H9 (cell line): ENCODE data around the gene PC. TPM values are rescaled to one million over a fixed set of nuclear protein-coding genes. Genes with fewer than 3 reads are reported as not detected.
"Not testable (repeated sequence)": the region's sequence is repeated elsewhere in the genome, so short reads cannot be mapped to it uniquely, and the experiment has no call there.

Experiments used
- DNase-seq: peaks from one replicate; pipeline ENCODE4 v3.0.0-alpha.2; 2017
- H2AFZ ChIP-seq: one replicate; pipeline ENCODE4 v1.6.1; 2013; ENCODE audit warnings: mild to moderate bottlenecking, low read length, control low read depth, moderate library complexity
- H2AK5ac ChIP-seq: 2 replicates; pipeline ENCODE4 v1.6.1; 2013; ENCODE audit warnings: low read length, control low read depth, mixed read lengths; ENCODE audit not compliant: insufficient read length
- H2BK120ac ChIP-seq: one replicate; pipeline ENCODE4 v1.6.1; 2013; ENCODE audit warnings: low read depth, mild to moderate bottlenecking, low read length, control low read depth, inconsistent platforms; ENCODE audit not compliant: poor library complexity, severe bottlenecking
- H2BK12ac ChIP-seq: 2 replicates; pipeline ENCODE4 v1.6.1; 2013; ENCODE audit warnings: low read length, control low read depth, mixed read lengths, low read depth; ENCODE audit not compliant: insufficient read length
- H2BK15ac ChIP-seq: 2 replicates; pipeline ENCODE4 v1.6.1; 2013; ENCODE audit warnings: low read depth, low read length, control low read depth
- H2BK20ac ChIP-seq: one replicate; pipeline ENCODE4 v1.6.1; 2013; ENCODE audit warnings: low read depth, mild to moderate bottlenecking, low read length, control low read depth, inconsistent platforms; ENCODE audit not compliant: poor library complexity, severe bottlenecking
- H2BK5ac ChIP-seq: 2 replicates; pipeline ENCODE4 v1.6.1; 2013; ENCODE audit warnings: low read length, control low read depth, mixed read lengths; ENCODE audit not compliant: insufficient read length
- H3K14ac ChIP-seq: 2 replicates; pipeline ENCODE4 v1.6.1; 2013; ENCODE audit warnings: low read length, control low read depth; ENCODE audit not compliant: insufficient read depth
- H3K18ac ChIP-seq: 2 replicates; pipeline ENCODE4 v1.6.1; 2013; ENCODE audit warnings: low read depth, mild to moderate bottlenecking, mixed read lengths, low read length, control low read depth; ENCODE audit not compliant: insufficient read length
- H3K23ac ChIP-seq: 2 replicates; pipeline ENCODE4 v1.6.1; 2013; ENCODE audit warnings: low read length, control low read depth, mixed read lengths, low read depth; ENCODE audit not compliant: insufficient read length
- H3K23me2 ChIP-seq: 2 replicates; pipeline ENCODE4 v1.6.1; 2013; ENCODE audit warnings: low read depth, mild to moderate bottlenecking, mixed read lengths, low read length, control low read depth; ENCODE audit not compliant: insufficient read length, poor library complexity, severe bottlenecking
- H3K27ac ChIP-seq: 2 replicates; pipeline ENCODE4 v1.5.1; 2013; ENCODE audit warnings: low read length, control low read depth, mixed read lengths, low read depth; ENCODE audit not compliant: insufficient read length
- H3K27me3 ChIP-seq: 2 replicates; pipeline ENCODE4 v1.6.1; 2013; ENCODE audit warnings: low read length, control low read depth, inconsistent platforms; ENCODE audit not compliant: insufficient read depth
- H3K4ac ChIP-seq: 2 replicates; pipeline ENCODE4 v1.6.1; 2013; ENCODE audit warnings: low read depth, mild to moderate bottlenecking, control low read depth, inconsistent platforms, low read length, moderate library complexity
- H3K4me1 ChIP-seq: 2 replicates; pipeline ENCODE4 v1.6.1; 2013; ENCODE audit warnings: low read length, control low read depth, inconsistent platforms; ENCODE audit not compliant: insufficient read depth
- H3K4me2 ChIP-seq: 2 replicates; pipeline ENCODE4 v1.6.1; 2013; ENCODE audit warnings: low read length, control low read depth, mixed read lengths; ENCODE audit not compliant: insufficient read length, insufficient read depth
- H3K56ac ChIP-seq: 2 replicates; pipeline ENCODE4 v1.6.1; 2013; ENCODE audit warnings: low read depth, mild to moderate bottlenecking, mixed read lengths, low read length, control low read depth; ENCODE audit not compliant: insufficient read length
- H3K79me1 ChIP-seq: 2 replicates; pipeline ENCODE4 v1.6.1; 2013; ENCODE audit warnings: low read depth, mild to moderate bottlenecking, moderate library complexity, low read length, control low read depth, inconsistent platforms; ENCODE audit not compliant: insufficient read depth, poor library complexity, severe bottlenecking
- H3K79me2 ChIP-seq: 2 replicates; pipeline ENCODE4 v1.6.1; 2013; ENCODE audit warnings: low read length, control low read depth, inconsistent platforms; ENCODE audit not compliant: insufficient read depth
- H3K9ac ChIP-seq: 2 replicates; pipeline ENCODE4 v1.6.1; 2013; ENCODE audit warnings: low read length, control low read depth, mixed read lengths; ENCODE audit not compliant: insufficient read length; ENCODE audit errors: extremely low read depth
- H3K9me3 ChIP-seq: one replicate; pipeline ENCODE4 v1.6.1; 2013; ENCODE audit warnings: low read depth, low read length, inconsistent platforms; ENCODE audit not compliant: control insufficient read depth
- H3T11ph ChIP-seq: one replicate; pipeline ENCODE4 v1.6.1; 2013; ENCODE audit warnings: mild to moderate bottlenecking, low read length, control low read depth, inconsistent platforms
- H4K20me1 ChIP-seq: one replicate; pipeline ENCODE4 v1.6.1; 2013; ENCODE audit not compliant: control insufficient read depth, insufficient read length, insufficient read depth
- H4K5ac ChIP-seq: 2 replicates; pipeline ENCODE4 v1.6.1; 2013; ENCODE audit warnings: low read depth, mild to moderate bottlenecking, mixed read lengths, low read length, control low read depth; ENCODE audit not compliant: insufficient read length
- H4K8ac ChIP-seq: replicated peaks from 2 replicates; pipeline ENCODE4 v1.6.1; 2013; ENCODE audit warnings: low read length, control low read depth, mixed read lengths, low read depth; ENCODE audit not compliant: insufficient read length
- H4K91ac ChIP-seq: 2 replicates; pipeline ENCODE4 v1.6.1; 2013; ENCODE audit warnings: low read depth, mild to moderate bottlenecking, moderate library complexity, mixed read lengths, low read length, control low read depth; ENCODE audit not compliant: insufficient read length
- H3K27ac Mint-ChIP-seq, 3 experiments: 2 replicates in 2 of 3; 3 replicates in 1 of 3; pipeline ENCODE4 v1.8.0; 2020 to 2021; ENCODE audit warnings: mixed read lengths in 3 of 3, mild to moderate bottlenecking in 1 of 3, moderate library complexity in 1 of 3
- H3K27me3 Mint-ChIP-seq: 2 replicates; pipeline ENCODE4 v1.8.0; 2021; ENCODE audit warnings: low read depth, mild to moderate bottlenecking, moderate library complexity, mixed read lengths
- H3K36me3 Mint-ChIP-seq, 3 experiments: 2 replicates in 2 of 3; 3 replicates in 1 of 3; pipeline ENCODE4 v1.8.0; 2020 to 2021; ENCODE audit warnings: low read depth in 3 of 3, mixed read lengths in 3 of 3; ENCODE audit not compliant: insufficient read depth in 1 of 3
- H3K4me1 Mint-ChIP-seq, 2 experiments: 2 replicates each; pipeline ENCODE4 v1.8.0; 2020; ENCODE audit warnings: mixed read lengths in 2 of 2
- H3K4me3 Mint-ChIP-seq, 2 experiments: 2 replicates in 1 of 2; 3 replicates in 1 of 2; pipeline ENCODE4 v1.8.0; 2020 to 2021; ENCODE audit warnings: mild to moderate bottlenecking in 2 of 2, mixed read lengths in 2 of 2, moderate library complexity in 1 of 2
- H3K9me3 Mint-ChIP-seq, 2 experiments: 2 replicates in 1 of 2; 3 replicates in 1 of 2; pipeline ENCODE4 v1.8.0; 2020; ENCODE audit warnings: mild to moderate bottlenecking in 2 of 2, mixed read lengths in 2 of 2, moderate library complexity in 1 of 2
- CTCF ChIP-seq: fragments of 200-600 bp; sonication (generic); conservative IDR thresholded peaks from 3 replicates; pipeline ENCODE4 v1.8.0; 2021; ENCODE audit warnings: antibody characterized with exemption, mild to moderate bottlenecking
- WGBS: extraction: QIAGEN DNeasy Blood & Tissue Kit; methylation state at CpG from one replicate; pipeline ENCODE4 v1.1.7; 2013; ENCODE audit warnings: missing lambda C conversion rate, low lambda C conversion rate, mixed read lengths; ENCODE audit not compliant: insufficient read length; ENCODE audit errors: extremely low coverage; 5-methylcytosine and 5-hydroxymethylcytosine counted together
- total RNA-seq: library from RNA; stranded (reverse); gene quantifications from 2 replicates; pipeline ENCODE4 v1.2.1, GENCODE V29; 2021

PC gene
- total RNA-seq, 1 experiment from 2014 or later, result 32.6 TPM

- H2AK5ac ChIP-seq, result no peak overlapping the region
- H3K23ac ChIP-seq, result no peak overlapping the region
- H2AFZ ChIP-seq, result no peak overlapping the region
- Mint-ChIP-seq H3K27ac (peak overlapping the region in 1 of 3 experiments; percentile 11; a peak in 1 of 7 replicates), H3K4me1 (no peaks in the 10 kb centered on the region), H3K27me3 (no peaks in the 10 kb centered on the region), H3K9me3 (no peaks in the 10 kb centered on the region), H3K36me3 (peaks cover 2 to 34% (median 27%) of the 10 kb centered on the region in 3 experiments; a peak in 6 of 7 replicates), H3K4me3 (no peak overlapping the region)
- no peak overlapping the region for H3K4ac ChIP-seq
- no peak overlapping the region for H3K9ac ChIP-seq
- H2BK20ac ChIP-seq, result no peak overlapping the region
- H3K23me2 ChIP-seq, result no peaks in the 10 kb centered on the region
- WGBS, result no CpG with 5 or more reads among the region's 5 CpGs
- no peaks in the 10 kb centered on the region for H3K79me2 ChIP-seq
- no peak overlapping the region for H2BK15ac ChIP-seq
- no peak for TF ChIP-seq CTCF
- H3K56ac ChIP-seq, result no peak overlapping the region
- no peak overlapping the region for H4K8ac ChIP-seq
- no peak overlapping the region for H3K27ac ChIP-seq
- no peak for DNase-seq
- no peaks in the 10 kb centered on the region for H3K4me1 ChIP-seq
- no peaks in the 10 kb centered on the region for H3K79me1 ChIP-seq
- H2BK120ac ChIP-seq, result no peak overlapping the region
- no peak overlapping the region for H2BK5ac ChIP-seq
- H4K91ac ChIP-seq, result no peak overlapping the region
- H3T11ph ChIP-seq, result no peak overlapping the region
- no peaks in the 10 kb centered on the region for H3K9me3 ChIP-seq
- H3K18ac ChIP-seq, result no peak overlapping the region
- H3K27me3 ChIP-seq, result no peaks in the 10 kb centered on the region
- no peak overlapping the region for H3K4me2 ChIP-seq
- H2BK12ac ChIP-seq, result no peak overlapping the region
- H4K20me1 ChIP-seq, result no peaks in the 10 kb centered on the region
- no peak overlapping the region for H4K5ac ChIP-seq
- H3K14ac ChIP-seq, result no peak overlapping the region
These were observed 157.3 kb downstream of the PC start for GRCh38 chr11:66800720-66801428.

GRCh38 chr11:66799815-66800214 lies 158.4 kb downstream of the PC start:
- H2BK12ac ChIP-seq, H3K9ac ChIP-seq, H3K79me2 ChIP-seq, H3K4ac ChIP-seq, H3K27me3 ChIP-seq, H3K27ac ChIP-seq, H4K5ac ChIP-seq, H4K91ac ChIP-seq, H3K4me1 ChIP-seq, H3K14ac ChIP-seq, H3K4me1 Mint-ChIP-seq, H4K20me1 ChIP-seq, H3K9me3 Mint-ChIP-seq, H2BK5ac ChIP-seq, DNase-seq, H3K79me1 ChIP-seq, H3K23ac ChIP-seq, H3K4me2 ChIP-seq, H3K23me2 ChIP-seq, H3K27ac Mint-ChIP-seq, H3K9me3 ChIP-seq, H2BK120ac ChIP-seq, H3K18ac ChIP-seq, H2BK15ac ChIP-seq, H3K4me3 Mint-ChIP-seq, H3K56ac ChIP-seq, H3T11ph ChIP-seq, H2AFZ ChIP-seq, H2BK20ac ChIP-seq, H2AK5ac ChIP-seq, H3K27me3 Mint-ChIP-seq, H4K8ac ChIP-seq: not testable (repeated sequence)
- H3K36me3 Mint-ChIP-seq, result peaks cover 2 to 34% (median 18%) of the 10 kb centered on the region in 3 experiments; a peak in 6 of 7 replicates
